WTC11 (cell line): ENCODE results near the gene GNG11. TPM values are rescaled to one million over a fixed set of nuclear protein-coding genes. Genes with fewer than 3 reads are reported as not detected.

Experiments used
- ATAC-seq: fragments of 200-7000 bp; cut with Tn5 transposase; 2 replicates; pipeline ENCODE4 v1.10.0; 2021; ENCODE audit warnings: mild to moderate bottlenecking, moderate library complexity
- CTCF ChIA-PET: fragments of 300-600 bp; sonication (Branson Sonifier 250); formaldehyde crosslinking; loops from one replicate; lab custom pipeline; 2021; ENCODE audit warnings: antibody characterized with exemption; lab: Charles Lee
- POLR2A ChIA-PET: fragments of 350-600 bp; sonication (Branson Sonifier 250); formaldehyde crosslinking; loops from one replicate; lab custom pipeline; 2021; ENCODE audit warnings: antibody characterized with exemption; lab: Charles Lee
- DNase-seq: peaks from one replicate; pipeline ENCODE4 v3.0.0; 2021; ENCODE audit warnings: low spot score
- H3K27ac Mint-ChIP-seq: 2 replicates; pipeline ENCODE4 v1.8.0; 2021; ENCODE audit warnings: mixed read lengths
- H3K27me3 Mint-ChIP-seq: 2 replicates; pipeline ENCODE4 v1.8.0; 2021; ENCODE audit warnings: low read depth, mild to moderate bottlenecking, moderate library complexity, mixed read lengths
- H3K36me3 Mint-ChIP-seq: 2 replicates; pipeline ENCODE4 v1.8.0; 2021; ENCODE audit warnings: mixed read lengths
- H3K4me1 Mint-ChIP-seq: 2 replicates; pipeline ENCODE4 v1.8.0; 2022; ENCODE audit warnings: mixed read lengths
- H3K4me3 Mint-ChIP-seq: 2 replicates; pipeline ENCODE4 v1.8.0; 2021; ENCODE audit warnings: mild to moderate bottlenecking, moderate library complexity, mixed read lengths
- H3K9me3 Mint-ChIP-seq: 2 replicates; pipeline ENCODE4 v1.8.0; 2021; ENCODE audit warnings: mixed read lengths
- CBFB ChIP-seq: sonication (generic); formaldehyde crosslinking; IDR thresholded peaks from 2 replicates; pipeline ENCODE4 v1.8.1; 2022; ENCODE audit warnings: mild to moderate bottlenecking, low read depth, missing genetic modification reagents
- CTCF ChIP-seq: fragments of 200-600 bp; IDR thresholded peaks from 2 replicates; pipeline ENCODE4 v1.8.0; 2022; ENCODE audit warnings: antibody characterized with exemption
- ESRRA ChIP-seq: sonication (generic); formaldehyde crosslinking; IDR thresholded peaks from 2 replicates; pipeline ENCODE4 v1.8.1; 2022; ENCODE audit warnings: mild to moderate bottlenecking, missing genetic modification reagents, borderline replicate concordance
- GTF2I ChIP-seq: fragments of 250-450 bp; sonication (Bioruptor Pico); conservative IDR thresholded peaks from 2 replicates; pipeline ENCODE4 v1.4.0; 2021; ENCODE audit warnings: mild to moderate bottlenecking
- JAZF1 ChIP-seq: fragments of 250-450 bp; sonication (Bioruptor Pico); IDR thresholded peaks from 2 replicates; pipeline ENCODE4 v1.9.0; 2021; ENCODE audit warnings: moderate library complexity, mild to moderate bottlenecking, inconsistent platforms
- KAT7 ChIP-seq: sonication (generic); formaldehyde crosslinking; IDR thresholded peaks from 2 replicates; pipeline ENCODE4 v1.8.1; 2023; ENCODE audit warnings: missing genetic modification reagents, mild to moderate bottlenecking, borderline replicate concordance
- MLX ChIP-seq: sonication (generic); formaldehyde crosslinking; IDR thresholded peaks from 2 replicates; pipeline ENCODE4 v1.8.1; 2023; ENCODE audit warnings: mild to moderate bottlenecking, missing genetic modification reagents, moderate library complexity
- NFATC4 ChIP-seq: fragments of 250-450 bp; sonication (Bioruptor Pico); IDR thresholded peaks from 2 replicates; pipeline ENCODE4 v1.9.0; 2021; ENCODE audit warnings: mild to moderate bottlenecking
- RELA ChIP-seq: sonication (generic); formaldehyde crosslinking; IDR thresholded peaks from 2 replicates; pipeline ENCODE4 v1.8.1; 2022; ENCODE audit warnings: missing genetic modification reagents, mild to moderate bottlenecking, borderline replicate concordance
- SMAD3 ChIP-seq: sonication (generic); formaldehyde crosslinking; IDR thresholded peaks from 2 replicates; pipeline ENCODE4 v1.8.0; 2022; ENCODE audit warnings: missing genetic modification reagents, mild to moderate bottlenecking, borderline replicate concordance
- STAT6 ChIP-seq: sonication (generic); formaldehyde crosslinking; conservative IDR thresholded peaks from 2 replicates; pipeline ENCODE4 v1.8.1; 2023; ENCODE audit warnings: mild to moderate bottlenecking, low read depth, missing genetic modification reagents, moderate library complexity
- TCF7 ChIP-seq: sonication (generic); formaldehyde crosslinking; IDR thresholded peaks from 2 replicates; pipeline ENCODE4 v1.8.0; 2022; ENCODE audit warnings: mild to moderate bottlenecking, low read depth, missing genetic modification reagents, moderate library complexity
- ZNF219 ChIP-seq: sonication (generic); formaldehyde crosslinking; IDR thresholded peaks from 2 replicates; pipeline ENCODE4 v1.8.0; 2023; ENCODE audit warnings: missing genetic modification reagents, mild to moderate bottlenecking, borderline replicate concordance
- ZNF232 ChIP-seq: sonication (generic); formaldehyde crosslinking; IDR thresholded peaks from 2 replicates; pipeline ENCODE4 v1.8.0; 2022; ENCODE audit warnings: mild to moderate bottlenecking, missing genetic modification reagents
- total RNA-seq: library from RNA; stranded (reverse); gene quantifications from 3 replicates; pipeline ENCODE4 v1.2.3, GENCODE V29; 2021
- TF ChIP-seq, protein P1 (sequence below): sonication (generic); formaldehyde crosslinking; IDR thresholded peaks from 2 replicates; pipeline ENCODE4 v1.8.0; 2023; ENCODE audit warnings: missing genetic modification reagents
- TF ChIP-seq, protein P2 (sequence below): fragments of 250-450 bp; sonication (Bioruptor Pico); IDR thresholded peaks from 2 replicates; pipeline ENCODE4 v2.1.2; 2022; ENCODE audit warnings: mild to moderate bottlenecking, moderate library complexity
- TF ChIP-seq, protein P3 (sequence below): sonication (generic); formaldehyde crosslinking; conservative IDR thresholded peaks from 2 replicates; pipeline ENCODE4 v1.8.1; 2022; ENCODE audit warnings: mild to moderate bottlenecking, missing genetic modification reagents
- TF ChIP-seq, protein P4 (sequence below): sonication (generic); formaldehyde crosslinking; IDR thresholded peaks from 2 replicates; pipeline ENCODE4 v1.8.0; 2022; ENCODE audit warnings: mild to moderate bottlenecking, missing genetic modification reagents
- TF ChIP-seq, protein P5 (sequence below): sonication (generic); formaldehyde crosslinking; IDR thresholded peaks from 2 replicates; pipeline ENCODE4 v1.8.1; 2022; ENCODE audit warnings: mild to moderate bottlenecking, missing genetic modification reagents, moderate library complexity, borderline replicate concordance
- TF ChIP-seq, protein P6 (sequence below): sonication (generic); formaldehyde crosslinking; IDR thresholded peaks from 2 replicates; pipeline ENCODE4 v1.8.1; 2022; ENCODE audit warnings: low read depth, missing genetic modification reagents, borderline replicate concordance

Gene GNG11
- total RNA-seq, 1 experiment from 2014 or later: 1.7 TPM

DNA sequence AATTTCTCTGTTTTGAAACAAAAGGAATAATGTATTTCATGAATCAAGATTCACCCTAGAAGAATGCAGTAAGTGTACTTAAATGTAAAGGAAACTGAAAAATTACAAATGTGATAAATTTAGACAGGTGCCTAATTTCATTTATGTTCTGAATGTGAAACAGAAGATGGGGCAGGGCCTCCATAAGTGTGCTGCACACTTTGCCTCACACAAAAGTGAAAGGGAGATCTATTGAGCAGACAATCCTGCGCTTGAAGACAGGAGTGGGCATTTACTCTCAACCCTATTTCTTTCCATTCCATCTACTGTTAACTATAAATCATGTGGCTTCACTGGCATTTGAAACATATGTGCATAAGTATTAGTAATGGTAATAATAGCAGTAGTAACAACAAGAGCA is 36.2 kb downstream of the GNG11 start (continued):
- no peak for TF ChIP-seq CTCF
- TF ChIP-seq ESRRA: no peak
- TF ChIP-seq ZNF232: no peak

- DNase-seq: no peak
- H3K27me3 Mint-ChIP-seq: no peaks in the 10 kb centered on the region
- POLR2A ChIA-PET: no interaction called here
- TF ChIP-seq, protein P1, sequence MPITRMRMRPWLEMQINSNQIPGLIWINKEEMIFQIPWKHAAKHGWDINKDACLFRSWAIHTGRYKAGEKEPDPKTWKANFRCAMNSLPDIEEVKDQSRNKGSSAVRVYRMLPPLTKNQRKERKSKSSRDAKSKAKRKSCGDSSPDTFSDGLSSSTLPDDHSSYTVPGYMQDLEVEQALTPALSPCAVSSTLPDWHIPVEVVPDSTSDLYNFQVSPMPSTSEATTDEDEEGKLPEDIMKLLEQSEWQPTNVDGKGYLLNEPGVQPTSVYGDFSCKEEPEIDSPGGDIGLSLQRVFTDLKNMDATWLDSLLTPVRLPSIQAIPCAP (CRISPR knock-in tag): no peak
- TF ChIP-seq JAZF1 (CRISPR knock-in tag) (no peak), MLX (no peak), TCF7 (CRISPR knock-in tag) (no peak), SMAD3 (CRISPR knock-in tag) (no peak), ZNF219 (CRISPR knock-in tag) (no peak), NFATC4 (no peak), CBFB (CRISPR knock-in tag) (no peak), KAT7 (CRISPR knock-in tag) (no peak), GTF2I (CRISPR knock-in tag) (no peak), STAT6 (no peak), RELA (no peak)
- TF ChIP-seq, protein P2, sequence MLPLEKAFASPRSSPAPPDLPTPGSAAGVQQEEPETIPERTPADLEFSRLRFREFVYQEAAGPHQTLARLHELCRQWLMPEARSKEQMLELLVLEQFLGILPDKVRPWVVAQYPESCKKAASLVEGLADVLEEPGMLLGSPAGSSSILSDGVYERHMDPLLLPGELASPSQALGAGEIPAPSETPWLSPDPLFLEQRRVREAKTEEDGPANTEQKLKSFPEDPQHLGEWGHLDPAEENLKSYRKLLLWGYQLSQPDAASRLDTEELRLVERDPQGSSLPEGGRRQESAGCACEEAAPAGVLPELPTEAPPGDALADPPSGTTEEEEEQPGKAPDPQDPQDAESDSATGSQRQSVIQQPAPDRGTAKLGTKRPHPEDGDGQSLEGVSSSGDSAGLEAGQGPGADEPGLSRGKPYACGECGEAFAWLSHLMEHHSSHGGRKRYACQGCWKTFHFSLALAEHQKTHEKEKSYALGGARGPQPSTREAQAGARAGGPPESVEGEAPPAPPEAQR (CRISPR knock-in tag): no peak
- TF ChIP-seq, protein P3, sequence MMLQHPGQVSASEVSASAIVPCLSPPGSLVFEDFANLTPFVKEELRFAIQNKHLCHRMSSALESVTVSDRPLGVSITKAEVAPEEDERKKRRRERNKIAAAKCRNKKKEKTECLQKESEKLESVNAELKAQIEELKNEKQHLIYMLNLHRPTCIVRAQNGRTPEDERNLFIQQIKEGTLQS (CRISPR knock-in tag): no peak
- TF ChIP-seq, protein P4, sequence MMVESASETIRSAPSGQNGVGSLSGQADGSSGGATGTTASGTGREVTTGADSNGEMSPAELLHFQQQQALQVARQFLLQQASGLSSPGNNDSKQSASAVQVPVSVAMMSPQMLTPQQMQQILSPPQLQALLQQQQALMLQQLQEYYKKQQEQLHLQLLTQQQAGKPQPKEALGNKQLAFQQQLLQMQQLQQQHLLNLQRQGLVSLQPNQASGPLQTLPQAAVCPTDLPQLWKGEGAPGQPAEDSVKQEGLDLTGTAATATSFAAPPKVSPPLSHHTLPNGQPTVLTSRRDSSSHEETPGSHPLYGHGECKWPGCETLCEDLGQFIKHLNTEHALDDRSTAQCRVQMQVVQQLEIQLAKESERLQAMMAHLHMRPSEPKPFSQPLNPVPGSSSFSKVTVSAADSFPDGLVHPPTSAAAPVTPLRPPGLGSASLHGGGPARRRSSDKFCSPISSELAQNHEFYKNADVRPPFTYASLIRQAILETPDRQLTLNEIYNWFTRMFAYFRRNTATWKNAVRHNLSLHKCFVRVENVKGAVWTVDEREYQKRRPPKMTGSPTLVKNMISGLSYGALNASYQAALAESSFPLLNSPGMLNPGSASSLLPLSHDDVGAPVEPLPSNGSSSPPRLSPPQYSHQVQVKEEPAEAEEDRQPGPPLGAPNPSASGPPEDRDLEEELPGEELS (CRISPR knock-in tag): no peak
- TF ChIP-seq, protein P5, sequence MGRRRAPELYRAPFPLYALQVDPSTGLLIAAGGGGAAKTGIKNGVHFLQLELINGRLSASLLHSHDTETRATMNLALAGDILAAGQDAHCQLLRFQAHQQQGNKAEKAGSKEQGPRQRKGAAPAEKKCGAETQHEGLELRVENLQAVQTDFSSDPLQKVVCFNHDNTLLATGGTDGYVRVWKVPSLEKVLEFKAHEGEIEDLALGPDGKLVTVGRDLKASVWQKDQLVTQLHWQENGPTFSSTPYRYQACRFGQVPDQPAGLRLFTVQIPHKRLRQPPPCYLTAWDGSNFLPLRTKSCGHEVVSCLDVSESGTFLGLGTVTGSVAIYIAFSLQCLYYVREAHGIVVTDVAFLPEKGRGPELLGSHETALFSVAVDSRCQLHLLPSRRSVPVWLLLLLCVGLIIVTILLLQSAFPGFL (CRISPR knock-in tag): no peak
- TF ChIP-seq, protein P6, sequence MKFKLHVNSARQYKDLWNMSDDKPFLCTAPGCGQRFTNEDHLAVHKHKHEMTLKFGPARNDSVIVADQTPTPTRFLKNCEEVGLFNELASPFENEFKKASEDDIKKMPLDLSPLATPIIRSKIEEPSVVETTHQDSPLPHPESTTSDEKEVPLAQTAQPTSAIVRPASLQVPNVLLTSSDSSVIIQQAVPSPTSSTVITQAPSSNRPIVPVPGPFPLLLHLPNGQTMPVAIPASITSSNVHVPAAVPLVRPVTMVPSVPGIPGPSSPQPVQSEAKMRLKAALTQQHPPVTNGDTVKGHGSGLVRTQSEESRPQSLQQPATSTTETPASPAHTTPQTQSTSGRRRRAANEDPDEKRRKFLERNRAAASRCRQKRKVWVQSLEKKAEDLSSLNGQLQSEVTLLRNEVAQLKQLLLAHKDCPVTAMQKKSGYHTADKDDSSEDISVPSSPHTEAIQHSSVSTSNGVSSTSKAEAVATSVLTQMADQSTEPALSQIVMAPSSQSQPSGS (CRISPR knock-in tag): no peak
- TF ChIP-seq, all 79 proteins: peak for 0
- CTCF ChIA-PET: interaction anchor here (0.9 kb wide), 1 partner anchor 516 kb away, joined by 5 read pairs; no protein-coding TSS in a partner anchor
- Mint-ChIP-seq H3K4me3 (no peak overlapping the region), H3K27ac (no peak overlapping the region), H3K36me3 (no peaks in the 10 kb centered on the region), H3K4me1 (no peaks in the 10 kb centered on the region), H3K9me3 (no peaks in the 10 kb centered on the region)
- no peak for ATAC-seq
Observed at GRCh38 chr7:93958216-93958615, 36.7 kb downstream of the GNG11 start.
